Measurements from ENCODE around the gene FTHL17.

DNA sequence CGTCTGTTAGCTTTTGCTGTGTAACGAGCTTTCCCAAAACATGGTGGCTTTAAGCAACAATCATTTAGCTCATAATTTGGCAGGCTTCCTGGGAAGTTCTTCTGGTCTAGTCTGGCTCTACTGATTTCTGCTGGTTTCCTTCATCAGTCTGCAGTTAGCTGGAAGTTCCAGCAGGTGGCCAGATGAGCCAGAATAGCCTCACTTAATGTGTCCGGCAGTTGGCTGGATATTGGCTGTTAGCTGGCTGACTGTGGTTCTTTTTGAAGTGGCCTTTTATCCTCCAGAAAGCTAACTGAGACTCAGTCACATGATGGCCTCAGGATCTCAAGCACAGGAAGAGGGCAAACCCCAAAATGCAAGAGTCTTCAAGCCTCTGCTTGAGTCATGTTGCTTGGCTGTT is 34.9 kb downstream of the FTHL17 start:
- TF ChIP-seq, protein P1, sequence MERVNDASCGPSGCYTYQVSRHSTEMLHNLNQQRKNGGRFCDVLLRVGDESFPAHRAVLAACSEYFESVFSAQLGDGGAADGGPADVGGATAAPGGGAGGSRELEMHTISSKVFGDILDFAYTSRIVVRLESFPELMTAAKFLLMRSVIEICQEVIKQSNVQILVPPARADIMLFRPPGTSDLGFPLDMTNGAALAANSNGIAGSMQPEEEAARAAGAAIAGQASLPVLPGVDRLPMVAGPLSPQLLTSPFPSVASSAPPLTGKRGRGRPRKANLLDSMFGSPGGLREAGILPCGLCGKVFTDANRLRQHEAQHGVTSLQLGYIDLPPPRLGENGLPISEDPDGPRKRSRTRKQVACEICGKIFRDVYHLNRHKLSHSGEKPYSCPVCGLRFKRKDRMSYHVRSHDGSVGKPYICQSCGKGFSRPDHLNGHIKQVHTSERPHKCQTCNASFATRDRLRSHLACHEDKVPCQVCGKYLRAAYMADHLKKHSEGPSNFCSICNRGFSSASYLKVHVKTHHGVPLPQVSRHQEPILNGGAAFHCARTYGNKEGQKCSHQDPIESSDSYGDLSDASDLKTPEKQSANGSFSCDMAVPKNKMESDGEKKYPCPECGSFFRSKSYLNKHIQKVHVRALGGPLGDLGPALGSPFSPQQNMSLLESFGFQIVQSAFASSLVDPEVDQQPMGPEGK (CRISPR knock-in tag; IDR thresholded peaks at IDR 0.05; ENCODE audit: borderline replicate concordance) = no peak
- no peak for TF ChIP-seq TCF4 (CRISPR knock-in tag; IDR thresholded peaks at IDR 0.05; ENCODE audit: borderline replicate concordance)
- TF ChIP-seq, protein P2, sequence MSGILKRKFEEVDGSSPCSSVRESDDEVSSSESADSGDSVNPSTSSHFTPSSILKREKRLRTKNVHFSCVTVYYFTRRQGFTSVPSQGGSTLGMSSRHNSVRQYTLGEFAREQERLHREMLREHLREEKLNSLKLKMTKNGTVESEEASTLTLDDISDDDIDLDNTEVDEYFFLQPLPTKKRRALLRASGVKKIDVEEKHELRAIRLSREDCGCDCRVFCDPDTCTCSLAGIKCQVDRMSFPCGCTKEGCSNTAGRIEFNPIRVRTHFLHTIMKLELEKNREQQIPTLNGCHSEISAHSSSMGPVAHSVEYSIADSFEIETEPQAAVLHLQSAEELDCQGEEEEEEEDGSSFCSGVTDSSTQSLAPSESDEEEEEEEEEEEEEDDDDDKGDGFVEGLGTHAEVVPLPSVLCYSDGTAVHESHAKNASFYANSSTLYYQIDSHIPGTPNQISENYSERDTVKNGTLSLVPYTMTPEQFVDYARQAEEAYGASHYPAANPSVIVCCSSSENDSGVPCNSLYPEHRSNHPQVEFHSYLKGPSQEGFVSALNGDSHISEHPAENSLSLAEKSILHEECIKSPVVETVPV (CRISPR knock-in tag; IDR thresholded peaks at IDR 0.05) = no peak
- TF ChIP-seq PPARA (CRISPR knock-in tag; IDR thresholded peaks at IDR 0.05; ENCODE audit: borderline replicate concordance) = no peak
- TF ChIP-seq ZFP3 (CRISPR knock-in tag; IDR thresholded peaks at IDR 0.05) = no peak
- TF ChIP-seq ZNF8 (CRISPR knock-in tag; IDR thresholded peaks at IDR 0.05) = no peak
- no peak for TF ChIP-seq ARNTL (CRISPR knock-in tag; IDR thresholded peaks at IDR 0.05; ENCODE audit: borderline replicate concordance, low read depth)
- no peak for TF ChIP-seq ISL1 (CRISPR knock-in tag; IDR thresholded peaks at IDR 0.05)
- TF ChIP-seq, protein P3, sequence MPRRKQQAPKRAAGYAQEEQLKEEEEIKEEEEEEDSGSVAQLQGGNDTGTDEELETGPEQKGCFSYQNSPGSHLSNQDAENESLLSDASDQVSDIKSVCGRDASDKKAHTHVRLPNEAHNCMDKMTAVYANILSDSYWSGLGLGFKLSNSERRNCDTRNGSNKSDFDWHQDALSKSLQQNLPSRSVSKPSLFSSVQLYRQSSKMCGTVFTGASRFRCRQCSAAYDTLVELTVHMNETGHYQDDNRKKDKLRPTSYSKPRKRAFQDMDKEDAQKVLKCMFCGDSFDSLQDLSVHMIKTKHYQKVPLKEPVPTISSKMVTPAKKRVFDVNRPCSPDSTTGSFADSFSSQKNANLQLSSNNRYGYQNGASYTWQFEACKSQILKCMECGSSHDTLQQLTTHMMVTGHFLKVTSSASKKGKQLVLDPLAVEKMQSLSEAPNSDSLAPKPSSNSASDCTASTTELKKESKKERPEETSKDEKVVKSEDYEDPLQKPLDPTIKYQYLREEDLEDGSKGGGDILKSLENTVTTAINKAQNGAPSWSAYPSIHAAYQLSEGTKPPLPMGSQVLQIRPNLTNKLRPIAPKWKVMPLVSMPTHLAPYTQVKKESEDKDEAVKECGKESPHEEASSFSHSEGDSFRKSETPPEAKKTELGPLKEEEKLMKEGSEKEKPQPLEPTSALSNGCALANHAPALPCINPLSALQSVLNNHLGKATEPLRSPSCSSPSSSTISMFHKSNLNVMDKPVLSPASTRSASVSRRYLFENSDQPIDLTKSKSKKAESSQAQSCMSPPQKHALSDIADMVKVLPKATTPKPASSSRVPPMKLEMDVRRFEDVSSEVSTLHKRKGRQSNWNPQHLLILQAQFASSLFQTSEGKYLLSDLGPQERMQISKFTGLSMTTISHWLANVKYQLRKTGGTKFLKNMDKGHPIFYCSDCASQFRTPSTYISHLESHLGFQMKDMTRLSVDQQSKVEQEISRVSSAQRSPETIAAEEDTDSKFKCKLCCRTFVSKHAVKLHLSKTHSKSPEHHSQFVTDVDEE (CRISPR knock-in tag; IDR thresholded peaks at IDR 0.05) = no peak
- no peak for TF ChIP-seq TOX (CRISPR knock-in tag; IDR thresholded peaks at IDR 0.05; ENCODE audit: borderline replicate concordance)
- TF ChIP-seq, protein P4, sequence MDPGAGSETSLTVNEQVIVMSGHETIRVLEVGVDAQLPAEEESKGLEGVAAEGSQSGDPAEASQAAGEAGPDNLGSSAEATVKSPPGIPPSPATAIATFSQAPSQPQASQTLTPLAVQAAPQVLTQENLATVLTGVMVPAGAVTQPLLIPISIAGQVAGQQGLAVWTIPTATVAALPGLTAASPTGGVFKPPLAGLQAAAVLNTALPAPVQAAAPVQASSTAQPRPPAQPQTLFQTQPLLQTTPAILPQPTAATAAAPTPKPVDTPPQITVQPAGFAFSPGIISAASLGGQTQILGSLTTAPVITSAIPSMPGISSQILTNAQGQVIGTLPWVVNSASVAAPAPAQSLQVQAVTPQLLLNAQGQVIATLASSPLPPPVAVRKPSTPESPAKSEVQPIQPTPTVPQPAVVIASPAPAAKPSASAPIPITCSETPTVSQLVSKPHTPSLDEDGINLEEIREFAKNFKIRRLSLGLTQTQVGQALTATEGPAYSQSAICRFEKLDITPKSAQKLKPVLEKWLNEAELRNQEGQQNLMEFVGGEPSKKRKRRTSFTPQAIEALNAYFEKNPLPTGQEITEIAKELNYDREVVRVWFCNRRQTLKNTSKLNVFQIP (CRISPR knock-in tag; IDR thresholded peaks at IDR 0.05; ENCODE audit: borderline replicate concordance, low read depth) = no peak

Data from SK-N-SH treated with all-trans-retinoic acid at 6 μM for 48 hours (cell line).